BE2C (cell line): ENCODE results near the gene NDUFV3.

Source experiments
- DNase-seq: peaks from one replicate; pipeline ENCODE4 v3.0.0-alpha.2; 2020
- H3K27me3 ChIP-seq: fragments of 250-450 bp; sonication (Bioruptor Pico); 2 replicates; pipeline ENCODE4 v1.5.1; 2020; ENCODE audit warnings: mild to moderate bottlenecking
- H3K36me3 ChIP-seq: fragments of 250-450 bp; sonication (Bioruptor Pico); 2 replicates; pipeline ENCODE4 v1.5.1; 2020; ENCODE audit warnings: mild to moderate bottlenecking
- H3K4me1 ChIP-seq: fragments of 250-450 bp; sonication (Bioruptor Pico); 2 replicates; pipeline ENCODE4 v1.5.1; 2020
- H3K4me3 ChIP-seq: 2 replicates; pipeline ENCODE4 v1.5.1; 2011; ENCODE audit warnings: low read depth, low read length
- H3K9me3 ChIP-seq: fragments of 250-450 bp; sonication (Bioruptor Pico); 2 replicates; pipeline ENCODE4 v1.5.1; 2020
- CTCF ChIP-seq: IDR thresholded peaks from 2 replicates; pipeline ENCODE4 v1.5.1; 2012; ENCODE audit warnings: mild to moderate bottlenecking, low read depth, low read length

The NDUFV3 gene

GRCh38 chr21:42959728-42960127, 66.6 kb downstream of the NDUFV3 start:
- Histone ChIP-seq H3K4me3 (no peak overlapping the region), H3K9me3 (no peaks in the 10 kb centered on the region), H3K4me1 (no peaks in the 10 kb centered on the region), H3K36me3 (no peaks in the 10 kb centered on the region), H3K27me3 (no peaks in the 10 kb centered on the region)
- no peak for DNase-seq
- no peak for TF ChIP-seq CTCF

- no peak for DNase-seq
- H3K4me1 ChIP-seq = no peaks in the 10 kb centered on the region
- no peaks in the 10 kb centered on the region for H3K27me3 ChIP-seq
- no peak overlapping the region for H3K4me3 ChIP-seq
- H3K36me3 ChIP-seq = no peaks in the 10 kb centered on the region
- H3K9me3 ChIP-seq = no peaks in the 10 kb centered on the region
- TF ChIP-seq CTCF = no peak
Measured at GRCh38 chr21:42962380-42963007, 69.4 kb downstream of the NDUFV3 start.
